Lower lobe of right lung (tissue), 2 donors: ENCODE measurements around the gene TESMIN. TPM values are rescaled to one million over a fixed set of nuclear protein-coding genes. Genes with fewer than 3 reads are reported as not detected.

ENCODE experiments used
- ATAC-seq, 2 donors: fragments of 200-7000 bp; cut with Tn5 transposase; one replicate each; pipeline ENCODE4 v1.9.1; 2020 to 2022; ENCODE audit warnings: mild to moderate bottlenecking in 2 of 2, moderate library complexity in 2 of 2
- DNase-seq: peaks from one replicate; pipeline ENCODE4 v3.0.0-alpha.2; 2020
- H3K27ac ChIP-seq: fragments of 200-600 bp; one replicate; pipeline ENCODE4 v1.8.0; 2022
- H3K27me3 ChIP-seq: fragments of 200-600 bp; one replicate; pipeline ENCODE4 v1.8.0; 2022; ENCODE audit warnings: low read depth
- H3K36me3 ChIP-seq: fragments of 200-600 bp; one replicate; pipeline ENCODE4 v1.8.0; 2022; ENCODE audit warnings: mild to moderate bottlenecking
- H3K4me1 ChIP-seq: fragments of 200-600 bp; one replicate; pipeline ENCODE4 v1.8.0; 2022
- H3K4me3 ChIP-seq: fragments of 200-600 bp; one replicate; pipeline ENCODE4 v1.8.0; 2022; ENCODE audit warnings: mild to moderate bottlenecking
- H3K9me3 ChIP-seq: fragments of 200-600 bp; one replicate; pipeline ENCODE4 v1.8.0; 2022
- intact Hi-C: fragments of 100-400 bp; cut with DNase I; formaldehyde crosslinking; loops from one replicate; pipeline ENCODE4 v1.11.0; 2022
- total RNA-seq: library from RNA; stranded (reverse); fragmentation: NEBNext Ultra II Directional; extraction: Animal tissue kit (Norgen Biotek cat#: 25700); gene quantifications from one replicate; pipeline ENCODE4 v1.2.1, GENCODE V29; 2021
- TF ChIP-seq, protein P1 (sequence below): fragments of 200-600 bp; IDR thresholded peaks from one replicate; pipeline ENCODE4 v1.8.0; 2022; ENCODE audit warnings: antibody characterized with exemption, mild to moderate bottlenecking
- donor health status: DM: no; HTN: yes; CAD: no; lungs with severe emphysema.

The TESMIN gene
- total RNA-seq, 1 donor from 2014 or later = 1.9 TPM

GRCh38 chr11:68753300-68753699 is 2.0 kb upstream of the TESMIN start:
- intact Hi-C loops = no loop called here
- H3K27me3 ChIP-seq = no peaks in the 10 kb centered on the region
- peaks cover 38% of the 10 kb centered on the region for H3K36me3 ChIP-seq
- no peaks in the 10 kb centered on the region for H3K9me3 ChIP-seq
- no peak for ATAC-seq
- H3K4me1 ChIP-seq = peaks cover 5% of the 10 kb centered on the region
- H3K4me3 ChIP-seq = no peak overlapping the region
- TF ChIP-seq, protein P1, sequence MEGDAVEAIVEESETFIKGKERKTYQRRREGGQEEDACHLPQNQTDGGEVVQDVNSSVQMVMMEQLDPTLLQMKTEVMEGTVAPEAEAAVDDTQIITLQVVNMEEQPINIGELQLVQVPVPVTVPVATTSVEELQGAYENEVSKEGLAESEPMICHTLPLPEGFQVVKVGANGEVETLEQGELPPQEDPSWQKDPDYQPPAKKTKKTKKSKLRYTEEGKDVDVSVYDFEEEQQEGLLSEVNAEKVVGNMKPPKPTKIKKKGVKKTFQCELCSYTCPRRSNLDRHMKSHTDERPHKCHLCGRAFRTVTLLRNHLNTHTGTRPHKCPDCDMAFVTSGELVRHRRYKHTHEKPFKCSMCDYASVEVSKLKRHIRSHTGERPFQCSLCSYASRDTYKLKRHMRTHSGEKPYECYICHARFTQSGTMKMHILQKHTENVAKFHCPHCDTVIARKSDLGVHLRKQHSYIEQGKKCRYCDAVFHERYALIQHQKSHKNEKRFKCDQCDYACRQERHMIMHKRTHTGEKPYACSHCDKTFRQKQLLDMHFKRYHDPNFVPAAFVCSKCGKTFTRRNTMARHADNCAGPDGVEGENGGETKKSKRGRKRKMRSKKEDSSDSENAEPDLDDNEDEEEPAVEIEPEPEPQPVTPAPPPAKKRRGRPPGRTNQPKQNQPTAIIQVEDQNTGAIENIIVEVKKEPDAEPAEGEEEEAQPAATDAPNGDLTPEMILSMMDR = no peak
- no peak for DNase-seq
- no peak overlapping the region for H3K27ac ChIP-seq

- intact Hi-C loops = no loop called here
- H3K36me3 ChIP-seq = peaks cover 14% of the 10 kb centered on the region
- H3K4me3 ChIP-seq = peak overlapping the region; percentile 37
- H3K4me1 ChIP-seq = peaks cover 5% of the 10 kb centered on the region
- TF ChIP-seq, protein P1 = no peak
- ATAC-seq (no peak), DNase-seq (no peak)
- no peaks in the 10 kb centered on the region for H3K9me3 ChIP-seq
- H3K27ac ChIP-seq = no peak overlapping the region
- no peaks in the 10 kb centered on the region for H3K27me3 ChIP-seq
These were observed 355 bp downstream of the TESMIN start for GRCh38 chr11:68751004-68751325.

DNA sequence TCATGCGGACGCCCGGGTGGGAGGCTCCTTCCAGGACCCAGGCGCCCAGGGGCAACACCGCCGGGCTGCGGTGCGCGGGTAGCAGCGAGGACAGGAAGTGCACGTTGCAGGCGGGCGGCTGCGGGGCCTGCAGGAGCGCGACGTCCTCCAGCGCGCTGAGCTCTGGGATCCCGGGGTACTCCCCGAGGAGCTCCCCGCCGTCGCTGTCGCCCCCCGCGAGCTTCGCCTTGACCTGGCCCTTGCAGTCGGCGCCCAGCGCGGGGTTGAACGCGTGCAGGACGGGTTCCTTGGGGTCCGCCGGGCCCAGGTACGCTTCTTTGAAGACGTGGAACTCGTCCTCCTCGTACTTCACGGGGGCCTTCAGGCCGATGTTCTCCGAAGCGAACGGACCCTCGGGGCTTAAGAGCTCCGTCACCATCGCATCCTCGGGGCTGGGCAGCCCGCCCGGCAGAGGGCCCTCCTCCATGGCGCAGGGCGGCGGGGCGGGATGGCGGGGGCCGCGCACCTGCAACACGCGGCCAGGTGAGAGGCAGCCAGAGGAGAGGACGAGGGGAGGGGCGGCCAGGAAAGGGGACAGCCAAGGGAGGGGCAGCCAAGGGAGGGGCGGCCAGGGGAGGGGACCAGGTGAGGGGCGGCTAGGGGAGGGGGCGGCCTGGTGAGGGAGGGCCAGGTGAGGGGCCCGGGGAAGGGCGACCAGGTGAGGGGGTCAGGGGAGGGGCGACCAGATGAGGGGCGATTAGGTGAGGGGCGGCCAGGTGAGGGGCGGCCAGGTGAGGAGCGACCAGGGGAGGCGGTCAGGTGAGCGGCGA is 921 bp downstream of the TESMIN start:
- no peak overlapping the region for H3K4me3 ChIP-seq
- H3K27me3 ChIP-seq = no peaks in the 10 kb centered on the region

GRCh38 chr11:68749229-68750123 is 1.8 kb downstream of the TESMIN start:
- no peaks in the 10 kb centered on the region for H3K9me3 ChIP-seq
- TF ChIP-seq, protein P1 = no peak
- intact Hi-C loops = no loop called here
- no peak overlapping the region for H3K27ac ChIP-seq
- peaks cover 2% of the 10 kb centered on the region for H3K36me3 ChIP-seq
- no peaks in the 10 kb centered on the region for H3K27me3 ChIP-seq
- H3K4me3 ChIP-seq = no peak overlapping the region
- DNase-seq = no peak
- ATAC-seq = no peak
- H3K4me1 ChIP-seq = peaks cover 5% of the 10 kb centered on the region

More for the DNA sequence above, 921 bp downstream of the TESMIN start:
- TF ChIP-seq, protein P1 = no peak
- ATAC-seq (peak in 1 of 2 donors; percentile 3), DNase-seq (peak; percentile 58)
- intact Hi-C loops = no loop called here
- H3K27ac ChIP-seq = no peak overlapping the region
- peaks cover 10% of the 10 kb centered on the region for H3K36me3 ChIP-seq
- no peaks in the 10 kb centered on the region for H3K9me3 ChIP-seq
- peaks cover 5% of the 10 kb centered on the region for H3K4me1 ChIP-seq

GRCh38 chr11:68748061-68748460 is 3.3 kb downstream of the TESMIN start:
- ATAC-seq = no peak
- Histone ChIP-seq H3K4me3 (no peak overlapping the region), H3K9me3 (no peaks in the 10 kb centered on the region), H3K4me1 (peaks cover 5% of the 10 kb centered on the region), H3K27me3 (no peaks in the 10 kb centered on the region), H3K27ac (no peak overlapping the region), H3K36me3 (no peaks in the 10 kb centered on the region)
- TF ChIP-seq, protein P1 = no peak
- intact Hi-C loops = no loop called here
- DNase-seq = no peak
